Activated CD8-positive, alpha-beta memory T cell treated with anti-CD3 and anti-CD28 coated beads, Interleukin-2, amount 50 U/mL, for 48 hours (primary cell): ENCODE data around the gene KLK12.
"Not testable (repeated sequence)": the region's sequence is repeated elsewhere in the genome, so short reads cannot be mapped to it uniquely, and the experiment has no call there.

Experiments
- DNase-seq: peaks from one replicate; pipeline ENCODE4 v3.0.0-alpha.2; 2020

The KLK12 gene

GRCh38 chr19:51014242-51014641 lies 20.6 kb downstream of the KLK12 start:
- no peak for DNase-seq

DNA sequence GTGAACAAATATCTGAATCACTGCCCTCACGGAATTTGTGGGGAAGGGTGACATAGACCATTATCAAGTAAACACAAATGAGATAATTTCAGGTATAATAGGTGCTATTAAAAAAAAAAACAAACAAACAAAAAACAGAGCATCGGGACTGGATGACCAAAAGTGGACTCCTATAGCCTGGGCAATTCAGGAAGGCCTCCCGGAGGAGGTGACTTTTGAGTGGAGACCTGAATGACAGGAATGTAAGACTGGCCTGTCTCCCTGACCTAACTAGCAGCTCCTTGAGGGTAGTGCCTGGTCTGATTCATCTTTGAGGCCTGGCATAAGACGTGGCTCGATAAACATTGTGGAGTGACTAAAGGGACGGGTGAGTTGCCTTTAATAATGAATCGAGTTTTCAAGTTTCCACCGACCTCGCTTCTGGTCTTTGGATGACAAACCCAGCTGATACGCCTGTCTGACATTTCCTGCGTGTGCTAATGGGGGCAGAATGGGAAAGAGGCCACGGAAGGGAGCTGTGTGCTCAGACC lies 22.1 kb downstream of the KLK12 start:
- DNase-seq: no peak

DNA sequence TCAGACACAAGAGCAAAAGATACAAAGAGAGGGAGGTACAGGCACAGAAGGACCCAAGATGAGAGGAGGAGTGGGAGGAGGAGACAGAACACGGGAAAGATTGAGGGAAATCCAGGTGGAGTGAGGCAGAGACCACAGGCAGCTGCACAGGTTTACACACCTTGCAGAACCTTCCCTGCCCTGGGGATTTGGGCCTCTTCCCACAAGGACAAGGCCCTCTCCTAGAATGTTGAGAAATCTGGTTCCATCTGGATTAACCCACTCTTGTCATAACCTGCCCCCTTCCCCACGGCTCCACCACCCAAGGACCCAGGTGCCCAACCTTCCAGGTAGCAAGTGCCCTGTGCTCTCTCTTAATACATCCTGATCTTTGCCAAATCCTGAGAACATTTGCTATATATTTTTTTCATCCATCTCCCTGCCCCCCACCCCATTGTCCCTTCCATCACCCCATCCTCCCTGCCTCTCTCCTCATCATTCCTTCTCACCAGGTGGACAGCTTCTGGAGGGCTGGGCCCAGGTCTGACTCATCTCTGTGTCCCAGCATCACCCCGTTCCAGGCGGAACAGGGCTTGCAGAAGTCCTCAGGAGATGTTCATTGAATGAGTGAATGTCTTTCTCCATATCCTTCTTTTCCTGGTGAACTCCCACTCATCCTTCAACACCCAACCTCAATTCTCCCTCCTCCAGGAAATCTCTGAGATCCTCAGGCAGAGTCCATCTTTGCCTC lies 24.6 kb downstream of the KLK12 start:
- no peak for DNase-seq

- no peak for DNase-seq
Measured at GRCh38 chr19:51009061-51009891, 25.5 kb downstream of the KLK12 start.

- no peak for DNase-seq
Measured at GRCh38 chr19:51007488-51007887, 27.3 kb downstream of the KLK12 start.

DNA sequence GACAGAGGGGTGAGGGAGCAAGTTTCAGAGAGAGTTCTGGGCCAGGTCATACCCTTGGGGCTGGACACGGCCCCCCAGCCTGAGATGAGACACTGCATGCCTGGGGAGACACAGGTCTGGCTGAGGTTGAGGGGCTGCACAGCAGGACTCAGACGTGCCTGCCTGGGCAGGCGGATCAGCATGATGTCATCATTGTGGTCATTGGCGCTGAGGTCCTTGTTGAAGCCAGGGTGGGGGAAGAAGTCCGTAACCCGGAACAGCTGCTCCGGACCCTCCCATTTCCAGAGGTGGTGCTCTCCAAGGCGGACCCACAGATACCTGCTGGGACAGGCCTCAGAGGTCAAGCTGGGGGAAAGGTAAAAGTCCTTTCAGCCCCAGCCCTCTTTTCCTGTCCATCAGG lies 28.4 kb downstream of the KLK12 start:
- no peak for DNase-seq

GRCh38 chr19:51005248-51005647 lies 29.6 kb downstream of the KLK12 start:
- no peak for DNase-seq

DNA sequence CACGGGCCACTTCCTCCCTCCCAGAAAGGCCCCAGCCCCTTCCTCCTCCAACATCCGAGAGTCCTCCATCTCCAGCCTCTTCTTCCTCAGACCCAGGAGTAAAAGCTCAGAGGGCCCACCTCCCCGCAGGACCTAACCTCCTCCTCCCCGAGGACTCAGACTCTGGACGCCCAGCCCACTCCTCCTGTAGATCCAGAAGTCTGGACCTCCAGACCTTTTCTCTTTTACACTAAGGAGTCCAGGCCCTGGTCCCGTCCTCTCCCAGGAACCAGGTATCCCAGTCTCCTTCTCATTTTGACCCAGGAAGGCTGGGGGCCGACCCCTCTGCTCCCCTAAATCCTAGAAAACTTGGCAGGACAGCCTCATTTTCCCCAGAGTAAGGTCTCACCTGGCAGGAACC lies 31.5 kb downstream of the KLK12 start:
- no peak for DNase-seq

DNA sequence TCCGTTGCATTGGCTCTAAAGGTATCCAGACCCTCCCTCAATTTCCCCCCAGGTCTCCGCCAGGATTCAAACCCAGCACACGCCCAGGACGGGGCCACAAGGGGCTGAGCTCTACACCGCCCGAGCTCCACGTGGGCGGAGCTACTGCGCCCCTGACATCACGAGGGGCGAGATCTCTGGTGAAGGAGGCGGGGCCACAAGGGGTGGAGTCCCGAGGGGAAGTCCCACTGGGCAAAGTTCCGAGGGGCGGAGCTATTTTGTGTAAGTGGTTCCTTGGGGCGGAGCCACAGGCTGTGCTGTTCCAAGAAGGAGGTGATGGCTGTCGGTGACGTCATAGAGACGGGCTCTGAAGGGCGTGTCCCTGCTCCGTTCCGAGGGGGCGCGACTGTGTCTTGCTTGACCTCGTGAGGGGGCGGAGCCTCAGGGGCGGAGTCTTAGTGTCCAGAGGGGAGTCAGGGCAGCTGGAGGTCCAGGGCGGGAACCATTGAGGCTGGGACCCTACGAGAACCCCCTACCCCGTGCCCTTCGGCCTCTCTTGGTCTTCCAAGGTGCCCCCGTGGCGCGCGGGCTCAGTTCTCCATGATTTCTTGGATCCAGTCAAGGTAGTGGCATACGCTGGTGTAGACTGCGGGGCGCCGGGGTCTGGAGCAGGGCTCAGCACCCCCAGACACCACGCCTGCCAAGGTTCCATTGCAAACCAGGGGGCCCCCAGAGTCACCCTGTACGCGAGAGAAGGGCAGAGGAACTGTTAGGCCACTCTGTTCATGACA lies 32.1 kb downstream of the KLK12 start:
- DNase-seq: peak; percentile 61

GRCh38 chr19:51002089-51002532 lies 32.7 kb downstream of the KLK12 start:
- DNase-seq: no peak

DNA sequence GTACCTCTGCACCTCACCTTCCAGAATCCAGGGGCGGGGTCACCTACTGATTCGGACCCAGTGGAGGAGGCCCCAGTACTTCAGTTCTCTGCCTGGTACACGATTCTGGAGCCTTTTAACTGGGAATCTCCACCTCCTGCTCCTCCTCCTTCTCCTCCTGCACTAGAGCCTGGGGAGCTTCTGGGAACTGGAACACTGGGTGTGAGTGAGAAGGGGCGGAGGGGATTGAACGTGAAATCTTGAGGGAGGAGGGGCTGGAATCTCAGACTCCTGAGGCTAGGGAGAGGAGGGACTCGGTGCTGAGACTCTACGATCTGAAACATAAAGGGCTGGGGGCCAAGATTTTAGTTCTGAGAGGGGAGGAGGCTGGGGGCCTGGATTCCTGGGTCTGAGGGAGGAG lies 33.3 kb downstream of the KLK12 start, which contains the start of gene KLK8:
Gene KLK8, minus strand, starts transcription at position 90 of the 400 bp plus-strand sequence. CDS start 437 bp downstream, outside the sequence.
- no peak for DNase-seq

DNA sequence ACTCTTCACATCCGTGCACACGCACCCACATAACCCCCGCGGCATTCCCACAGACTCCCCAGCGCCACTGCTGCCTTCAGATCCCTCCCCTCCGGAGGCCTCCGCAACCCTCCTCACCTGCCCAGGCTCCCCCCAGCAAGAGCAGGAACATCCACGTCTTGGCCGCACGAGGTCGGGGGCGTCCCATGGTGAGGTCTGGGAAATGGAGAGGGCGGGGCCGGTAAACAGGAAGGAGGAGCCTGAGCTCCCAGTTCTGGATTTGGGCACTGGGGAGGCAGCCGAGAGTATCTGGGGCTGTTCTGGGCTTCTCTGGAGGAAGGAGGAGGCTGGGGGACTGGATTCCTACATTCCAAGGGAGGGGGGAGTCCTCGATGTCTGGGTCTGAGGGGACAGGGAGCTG lies 33.8 kb downstream of the KLK12 start:
- DNase-seq: no peak

- no peak for DNase-seq
Measured at GRCh38 chr19:51000426-51000825, 34.4 kb downstream of the KLK12 start.

DNA sequence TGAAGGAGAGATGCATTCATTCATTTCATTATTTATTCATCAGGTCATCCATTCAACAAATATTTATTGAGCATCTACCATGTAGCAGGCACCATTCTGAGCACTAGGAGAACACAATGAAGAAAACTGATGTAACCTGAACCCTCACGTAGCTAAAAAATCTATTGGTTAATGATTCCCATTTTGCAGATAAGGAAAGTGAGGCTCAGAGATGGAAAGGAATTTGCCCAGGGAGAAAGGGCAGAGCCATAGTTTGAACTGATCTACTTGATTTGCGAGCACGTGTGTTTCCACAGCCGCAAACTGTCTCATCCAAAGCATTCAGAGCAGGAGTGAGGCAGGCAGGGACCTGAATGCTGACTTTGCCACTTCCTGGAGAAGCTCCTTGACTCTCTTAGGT lies 36.1 kb downstream of the KLK12 start:
- no peak for DNase-seq

DNA sequence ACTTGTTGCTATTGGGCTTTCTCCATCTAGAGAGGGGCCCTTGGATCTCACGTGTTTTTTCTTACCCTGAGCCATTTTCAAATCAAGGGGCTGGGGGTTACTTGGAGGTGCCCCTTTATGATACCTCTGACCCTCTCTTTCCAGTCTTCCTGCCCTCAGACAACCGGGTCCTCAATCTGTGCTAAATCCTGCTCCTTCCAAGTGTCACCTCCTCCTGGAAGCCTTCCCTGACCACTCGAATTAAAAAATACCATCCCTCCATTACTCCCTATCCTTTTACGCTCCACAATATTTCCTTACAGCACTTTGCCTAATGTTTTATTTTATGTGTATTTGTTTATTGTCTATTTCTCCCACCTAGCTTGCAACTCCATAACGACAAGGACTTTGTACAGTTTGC lies 36.7 kb downstream of the KLK12 start:
- DNase-seq: no peak

DNA sequence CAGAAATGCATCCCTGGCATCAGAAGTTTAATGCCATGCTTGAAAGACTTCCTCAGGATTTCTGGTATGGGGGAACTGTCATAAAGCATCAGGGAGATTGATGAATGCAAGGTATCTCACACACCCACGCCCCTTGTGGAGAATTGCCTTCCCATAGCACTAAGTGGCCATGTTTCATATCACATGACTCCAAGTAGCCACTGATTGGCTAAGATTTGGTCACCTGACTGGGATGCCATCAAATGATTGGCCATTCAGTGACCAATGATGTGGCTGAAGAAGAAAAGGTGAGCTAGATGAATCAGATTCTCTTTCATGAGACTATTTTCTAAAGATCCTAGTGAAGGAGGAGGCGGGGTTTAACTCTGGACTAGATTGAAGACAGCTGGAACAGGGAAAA lies 40.7 kb downstream of the KLK12 start:
- DNase-seq: no peak

GRCh38 chr19:50992666-50993035 lies 42.2 kb downstream of the KLK12 start:
- no peak for DNase-seq

- not testable (repeated sequence) for DNase-seq
Measured at GRCh38 chr19:50984416-50984815, 50.4 kb downstream of the KLK12 start.

DNA sequence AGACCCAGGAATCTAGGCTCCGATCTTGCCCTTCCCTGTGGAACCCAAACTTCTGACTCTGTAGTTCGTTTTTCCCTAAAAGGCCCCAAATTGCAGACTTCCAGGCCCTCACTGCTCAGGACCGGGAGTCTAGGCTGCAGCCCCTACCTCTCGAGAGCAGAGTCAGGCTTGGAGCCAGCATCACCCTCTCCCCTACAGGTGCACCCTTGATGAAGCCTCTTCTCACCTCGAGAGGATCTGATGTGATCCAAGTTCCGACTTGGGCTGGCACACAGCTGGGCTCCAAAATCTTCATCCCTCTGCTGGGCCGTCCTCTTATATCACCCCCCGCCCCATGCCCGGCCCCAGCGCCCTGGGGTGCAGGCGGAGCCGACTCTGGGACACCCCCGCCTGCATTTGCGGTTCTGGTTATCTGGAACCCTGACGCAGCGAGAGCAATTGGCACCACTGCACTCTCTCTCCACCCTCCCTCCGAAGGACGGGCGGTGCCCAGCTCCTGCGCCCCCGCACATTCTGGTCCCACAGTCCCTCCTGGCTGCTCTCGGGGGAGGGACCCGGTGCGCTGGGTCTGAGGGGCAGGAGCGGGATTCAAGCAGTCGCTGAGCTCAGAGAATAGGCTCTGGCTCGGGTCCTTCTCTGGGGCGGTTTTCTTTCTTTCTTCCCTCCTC lies 51.0 kb downstream of the KLK12 start, which contains the start of gene KLK7:
Gene KLK7, minus strand, starts transcription at position 293 of the 668 bp plus-strand sequence. CDS start 1,518 bp downstream, outside the sequence.
- no peak for DNase-seq

- no peak for DNase-seq
Measured at GRCh38 chr19:50982186-50982585, 52.6 kb downstream of the KLK12 start.

DNA sequence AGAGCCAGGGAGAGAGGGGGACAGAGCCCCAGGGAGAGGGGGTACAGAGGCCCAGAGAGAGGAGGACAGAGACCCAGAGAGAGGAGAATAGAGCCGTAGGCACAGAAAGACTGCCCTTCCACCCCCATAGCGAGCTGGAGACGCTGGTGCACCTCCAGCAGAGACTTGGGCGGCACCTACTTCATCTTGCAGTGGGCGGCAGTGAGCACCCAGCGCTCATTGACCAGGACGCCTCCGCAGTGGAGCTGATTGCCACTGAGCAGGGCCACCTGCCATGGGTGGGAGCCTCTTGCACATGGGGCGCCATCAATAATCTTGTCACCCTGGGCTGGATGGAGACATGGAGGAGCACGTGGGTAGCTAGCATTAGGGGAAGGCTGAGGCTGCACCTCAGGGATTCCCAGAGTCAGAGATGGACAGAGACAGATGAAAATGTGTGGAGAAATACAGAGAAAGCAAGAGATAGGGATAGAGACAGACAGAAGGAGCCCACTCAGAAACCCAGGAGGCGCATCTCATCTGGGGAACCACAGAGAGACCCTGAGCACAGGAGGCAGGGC lies 53.1 kb downstream of the KLK12 start:
- no peak for DNase-seq

DNA sequence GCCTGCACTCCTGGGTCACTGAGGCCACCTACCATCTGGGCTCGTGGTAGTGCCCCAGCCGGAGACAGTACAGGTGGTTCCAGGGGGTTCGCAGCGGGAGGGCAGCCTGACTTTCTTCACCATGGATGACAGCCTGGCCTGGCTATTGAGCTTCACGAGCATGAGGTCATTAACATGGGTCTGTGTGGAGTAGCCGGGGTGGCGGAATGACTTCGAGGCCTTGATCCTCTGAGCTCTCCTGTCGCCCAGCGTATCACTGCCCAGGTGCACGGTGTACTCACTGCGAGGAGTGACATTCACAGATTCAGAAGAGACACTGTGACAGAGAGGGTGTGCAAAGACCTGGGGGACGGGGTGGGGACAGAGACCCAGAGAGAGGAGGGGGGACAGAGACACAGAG lies 54.6 kb downstream of the KLK12 start:
- no peak for DNase-seq
